Panc1 (cell line): ENCODE results near the gene SERPINF2. TPM values are rescaled to one million over a fixed set of nuclear protein-coding genes. Genes with fewer than 3 reads are reported as not detected.

Experiments used
- ATAC-seq: fragments of 200-7000 bp; cut with Tn5 transposase; 2 replicates; pipeline ENCODE4 v1.9.1; 2020; ENCODE audit warnings: mild to moderate bottlenecking, moderate library complexity
- BruUV-seq: library from RNA; stranded (reverse); fragments of 400-500 nt; replicated peaks from 2 replicates; lab custom pipeline; 2021; lab: Mats Ljungman, UMichigan
- CTCF ChIA-PET: fragments of 300-600 bp; sonication (Branson Sonifier 250); formaldehyde crosslinking; loops from one replicate; lab custom pipeline; 2022; ENCODE audit warnings: antibody characterized with exemption; lab: Charles Lee
- POLR2A ChIA-PET: fragments of 300-600 bp; sonication (Branson Sonifier 250); formaldehyde crosslinking; loops from one replicate; lab custom pipeline; 2022; ENCODE audit warnings: antibody characterized with exemption; lab: Charles Lee
- DNase-seq: peaks from one replicate; pipeline ENCODE4 v3.0.0-alpha.2; 2010; ENCODE audit warnings: low read depth, low spot score
- H3K27ac ChIP-seq: 2 replicates; pipeline ENCODE4 v1.5.1; 2011; ENCODE audit warnings: mild to moderate bottlenecking, low read length, inconsistent platforms
- H3K27me3 ChIP-seq: fragments of 200-500 bp; sonication (Bioruptor generic); 2 replicates; pipeline ENCODE4 v1.6.0; 2014; ENCODE audit warnings: low read length, inconsistent platforms; ENCODE audit not compliant: control insufficient read depth, insufficient read depth
- H3K36me3 ChIP-seq: fragments of 200-500 bp; sonication (Bioruptor generic); 2 replicates; pipeline ENCODE4 v1.5.1; 2014; ENCODE audit warnings: inconsistent platforms, mild to moderate bottlenecking, low read length, moderate library complexity; ENCODE audit not compliant: control insufficient read depth, insufficient read depth
- H3K4me1 ChIP-seq: 2 replicates; pipeline ENCODE4 v1.5.1; 2011; ENCODE audit warnings: inconsistent platforms, mild to moderate bottlenecking, low read length, moderate library complexity; ENCODE audit not compliant: control insufficient read depth, insufficient read depth
- H3K4me3 ChIP-seq, 2 experiments: 2 replicates each; pipeline ENCODE4 v1.5.1; 2011 to 2012; ENCODE audit warnings: low read depth in 2 of 2, low read length in 2 of 2, mild to moderate bottlenecking in 2 of 2, inconsistent platforms in 1 of 2, moderate library complexity in 1 of 2
- H3K9me3 ChIP-seq: fragments of 200-500 bp; sonication (Bioruptor generic); 2 replicates; pipeline ENCODE4 v1.5.1; 2014; ENCODE audit warnings: low read depth, mild to moderate bottlenecking, inconsistent platforms, low read length, moderate library complexity; ENCODE audit not compliant: control insufficient read depth, insufficient read depth
- CTCF ChIP-seq: fragments of 450-650 bp; IDR thresholded peaks from 2 replicates; pipeline ENCODE4 v1.5.1; 2017; ENCODE audit warnings: mild to moderate bottlenecking
- POLR2AphosphoS5 ChIP-seq: IDR thresholded peaks from 2 replicates; pipeline ENCODE4 v1.6.1; 2012; ENCODE audit warnings: mild to moderate bottlenecking, low read depth, low read length, moderate library complexity
- SIN3A ChIP-seq: IDR thresholded peaks from 2 replicates; pipeline ENCODE4 v1.6.1; 2012; ENCODE audit warnings: low read depth, mild to moderate bottlenecking, low read length, moderate library complexity, borderline replicate concordance; ENCODE audit not compliant: insufficient read depth
- TCF7L2 ChIP-seq: IDR thresholded peaks from 2 replicates; pipeline ENCODE4 v1.6.1; 2011; ENCODE audit warnings: mild to moderate bottlenecking, low read depth, low read length, inconsistent platforms
- in situ Hi-C: cut with HindIII; loops from 2 replicates; pipeline ENCODE4 v1.10.0; 2016; ENCODE audit warnings: low sequenced_read_pairs, low pct_unique_long_range_greater_than_20kb
- intact Hi-C: fragments of 100-400 bp; cut with micrococcal nuclease; formaldehyde crosslinking; loops from one replicate; pipeline ENCODE4 v1.10.0; 2022; ENCODE audit not compliant: unreplicated experiment
- total RNA-seq: library from RNA; stranded (reverse); gene quantifications from one replicate; pipeline ENCODE4 v1.2.1, GENCODE V29; 2021; ENCODE audit not compliant: unreplicated experiment
- TF ChIP-seq, protein P1 (sequence below), 2 experiments: IDR thresholded peaks; 2 replicates each; pipeline ENCODE4 v1.6.1; 2011 to 2012; ENCODE audit warnings: low read depth in 2 of 2, control low read depth in 1 of 2, low read length in 1 of 2, mild to moderate bottlenecking in 1 of 2, moderate library complexity in 1 of 2; ENCODE audit not compliant: insufficient read depth in 1 of 2

The SERPINF2 gene
- total RNA-seq, 1 experiment from 2014 or later, result 0.77 TPM

- H3K36me3 ChIP-seq, result peaks cover 4% of the 10 kb centered on the region; the same call in 1 of the 2 replicates
- BruUV-seq, result no TSS peak
- TF ChIP-seq POLR2AphosphoS5, result no peak
- TF ChIP-seq CTCF, result no peak
- no peak for TF ChIP-seq TCF7L2
- TF ChIP-seq, protein P1, sequence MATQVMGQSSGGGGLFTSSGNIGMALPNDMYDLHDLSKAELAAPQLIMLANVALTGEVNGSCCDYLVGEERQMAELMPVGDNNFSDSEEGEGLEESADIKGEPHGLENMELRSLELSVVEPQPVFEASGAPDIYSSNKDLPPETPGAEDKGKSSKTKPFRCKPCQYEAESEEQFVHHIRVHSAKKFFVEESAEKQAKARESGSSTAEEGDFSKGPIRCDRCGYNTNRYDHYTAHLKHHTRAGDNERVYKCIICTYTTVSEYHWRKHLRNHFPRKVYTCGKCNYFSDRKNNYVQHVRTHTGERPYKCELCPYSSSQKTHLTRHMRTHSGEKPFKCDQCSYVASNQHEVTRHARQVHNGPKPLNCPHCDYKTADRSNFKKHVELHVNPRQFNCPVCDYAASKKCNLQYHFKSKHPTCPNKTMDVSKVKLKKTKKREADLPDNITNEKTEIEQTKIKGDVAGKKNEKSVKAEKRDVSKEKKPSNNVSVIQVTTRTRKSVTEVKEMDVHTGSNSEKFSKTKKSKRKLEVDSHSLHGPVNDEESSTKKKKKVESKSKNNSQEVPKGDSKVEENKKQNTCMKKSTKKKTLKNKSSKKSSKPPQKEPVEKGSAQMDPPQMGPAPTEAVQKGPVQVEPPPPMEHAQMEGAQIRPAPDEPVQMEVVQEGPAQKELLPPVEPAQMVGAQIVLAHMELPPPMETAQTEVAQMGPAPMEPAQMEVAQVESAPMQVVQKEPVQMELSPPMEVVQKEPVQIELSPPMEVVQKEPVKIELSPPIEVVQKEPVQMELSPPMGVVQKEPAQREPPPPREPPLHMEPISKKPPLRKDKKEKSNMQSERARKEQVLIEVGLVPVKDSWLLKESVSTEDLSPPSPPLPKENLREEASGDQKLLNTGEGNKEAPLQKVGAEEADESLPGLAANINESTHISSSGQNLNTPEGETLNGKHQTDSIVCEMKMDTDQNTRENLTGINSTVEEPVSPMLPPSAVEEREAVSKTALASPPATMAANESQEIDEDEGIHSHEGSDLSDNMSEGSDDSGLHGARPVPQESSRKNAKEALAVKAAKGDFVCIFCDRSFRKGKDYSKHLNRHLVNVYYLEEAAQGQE (IDR thresholded peaks at IDR 0.05; ENCODE audit: insufficient read depth in 1 of 2, low read depth in 2 of 2, low read length in 1 of 2), result no peak
- no peak for TF ChIP-seq SIN3A
- no peak overlapping the region for H3K4me3 ChIP-seq
- H3K9me3 ChIP-seq, result no peaks in the 10 kb centered on the region
- ChIA-PET POLR2A (no interaction called here), CTCF (no interaction called here)
- peaks cover 36% of the 10 kb centered on the region for H3K4me1 ChIP-seq
- in situ Hi-C loops, result no loop called here
- no peak for ATAC-seq
- no peak for DNase-seq
- no peaks in the 10 kb centered on the region for H3K27me3 ChIP-seq
- intact Hi-C loops, result no loop called here
- H3K27ac ChIP-seq, result peak overlapping the region; percentile 78; the same call in 1 of the 2 replicates
These were observed 30.9 kb upstream of the SERPINF2 start for GRCh38 chr17:1711804-1712203.

DNA sequence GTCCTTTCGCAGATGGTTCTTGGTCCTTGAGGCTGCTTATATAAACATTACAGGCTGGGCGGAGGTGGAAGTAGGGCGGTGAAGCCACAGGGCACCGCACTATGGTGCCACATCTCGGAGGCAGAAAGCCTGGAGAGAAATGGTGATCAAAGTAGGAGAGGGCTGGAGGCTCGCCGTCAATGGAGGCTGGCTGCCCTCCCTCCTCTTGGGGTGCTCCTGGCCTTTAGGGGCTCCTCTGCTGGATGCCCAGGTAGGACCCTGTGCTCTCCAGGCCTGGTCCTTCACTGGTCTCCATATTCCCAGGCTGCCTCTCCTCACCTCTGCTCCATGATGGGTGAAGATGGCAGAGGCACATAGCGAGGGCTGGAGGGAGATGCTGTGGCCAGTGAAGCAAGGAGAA is 30.4 kb upstream of the SERPINF2 start:
- Histone ChIP-seq H3K36me3 (peaks cover 4% of the 10 kb centered on the region; the same call in 1 of the 2 replicates), H3K4me3 (no peak overlapping the region), H3K27ac (peak overlapping the region; percentile 66), H3K4me1 (peaks cover 36% of the 10 kb centered on the region), H3K9me3 (no peaks in the 10 kb centered on the region), H3K27me3 (no peaks in the 10 kb centered on the region)
- DNase-seq (no peak), ATAC-seq (no peak)
- intact Hi-C loops (no loop called here), in situ Hi-C loops (no loop called here)
- ChIA-PET POLR2A (no interaction called here), CTCF (no interaction called here)
- no TSS peak for BruUV-seq
- TF ChIP-seq, protein P1 (IDR thresholded peaks at IDR 0.05; ENCODE audit: insufficient read depth in 1 of 2, low read depth in 2 of 2, low read length in 1 of 2), result no peak
- TF ChIP-seq CTCF (no peak), POLR2AphosphoS5 (no peak), TCF7L2 (no peak), SIN3A (no peak)
